KMS-11 (cell line): ENCODE data around the gene ARHGAP19.

Experiments used
- H2AFZ ChIP-seq: fragments of 200-600 bp; sonication (generic); 2 replicates; pipeline ENCODE4 v1.6.1; 2016; ENCODE audit warnings: antibody characterized with exemption, mixed run types, low read depth
- H3K27ac ChIP-seq: fragments of 200-600 bp; sonication (generic); 2 replicates; pipeline ENCODE4 v1.6.1; 2016; ENCODE audit warnings: mild to moderate bottlenecking, mixed run types
- H3K27me3 ChIP-seq: fragments of 200-600 bp; sonication (generic); 2 replicates; pipeline ENCODE4 v1.6.1; 2017; ENCODE audit warnings: mild to moderate bottlenecking, low read depth, mixed run types, moderate library complexity; ENCODE audit not compliant: insufficient read depth
- H3K36me3 ChIP-seq: fragments of 200-600 bp; sonication (generic); 2 replicates; pipeline ENCODE4 v1.6.1; 2017; ENCODE audit warnings: mild to moderate bottlenecking, mixed run types; ENCODE audit not compliant: insufficient read depth
- H3K4me1 ChIP-seq: fragments of 200-600 bp; sonication (generic); 2 replicates; pipeline ENCODE4 v1.6.1; 2016; ENCODE audit warnings: mild to moderate bottlenecking, low read depth, mixed run types; ENCODE audit not compliant: poor library complexity, severe bottlenecking
- H3K4me2 ChIP-seq: fragments of 200-600 bp; sonication (generic); 2 replicates; pipeline ENCODE4 v1.7.0; 2016; ENCODE audit warnings: mild to moderate bottlenecking, mixed run types
- H3K4me3 ChIP-seq: fragments of 200-600 bp; sonication (generic); IDR thresholded peaks from 2 replicates; pipeline ENCODE4 v1.6.1; 2017; ENCODE audit warnings: low read depth, low read length, mixed read lengths; ENCODE audit not compliant: insufficient read depth
- H3K79me2 ChIP-seq: fragments of 200-600 bp; sonication (generic); 2 replicates; pipeline ENCODE4 v1.6.1; 2016; ENCODE audit warnings: low read depth, mixed run types; ENCODE audit not compliant: insufficient read depth
- H3K9ac ChIP-seq: fragments of 200-600 bp; sonication (generic); 2 replicates; pipeline ENCODE4 v1.6.1; 2016; ENCODE audit warnings: mild to moderate bottlenecking, mixed run types
- H4K20me1 ChIP-seq: fragments of 200-600 bp; sonication (generic); 2 replicates; pipeline ENCODE4 v1.6.1; 2016; ENCODE audit warnings: mild to moderate bottlenecking, mixed run types; ENCODE audit not compliant: insufficient read depth
- CTCF ChIP-seq: fragments of 200-600 bp; sonication (generic); conservative IDR thresholded peaks from 2 replicates; pipeline ENCODE4 v1.6.1; 2017; ENCODE audit warnings: low read depth, mild to moderate bottlenecking, antibody characterized with exemption, low read length, moderate library complexity, mixed read lengths

Gene ARHGAP19

GRCh38 chr10:97176226-97176625, 116.2 kb downstream of the ARHGAP19 start:
- H4K20me1 ChIP-seq: no peaks in the 10 kb centered on the region
- no peaks in the 10 kb centered on the region for H3K36me3 ChIP-seq
- TF ChIP-seq CTCF: no peak
- no peak overlapping the region for H3K27ac ChIP-seq
- no peak overlapping the region for H3K4me2 ChIP-seq
- H3K4me3 ChIP-seq: no peak overlapping the region
- H3K9ac ChIP-seq: no peak overlapping the region
- peaks cover 5% of the 10 kb centered on the region; the same call in 1 of the 2 replicates for H3K79me2 ChIP-seq
- no peak overlapping the region for H2AFZ ChIP-seq
- H3K4me1 ChIP-seq: peaks cover 19% of the 10 kb centered on the region
- H3K27me3 ChIP-seq: no peaks in the 10 kb centered on the region

- H3K9ac ChIP-seq: no peak overlapping the region
- no peak overlapping the region for H2AFZ ChIP-seq
- H3K27me3 ChIP-seq: no peaks in the 10 kb centered on the region
- H3K79me2 ChIP-seq: peaks cover 5% of the 10 kb centered on the region; the same call in 1 of the 2 replicates
- no peak overlapping the region for H3K27ac ChIP-seq
- no peak for TF ChIP-seq CTCF
- H3K4me1 ChIP-seq: peaks cover 19% of the 10 kb centered on the region
- H3K36me3 ChIP-seq: no peaks in the 10 kb centered on the region
- H3K4me3 ChIP-seq: no peak overlapping the region
- no peaks in the 10 kb centered on the region for H4K20me1 ChIP-seq
- H3K4me2 ChIP-seq: no peak overlapping the region
Measured at GRCh38 chr10:97175586-97175985, 116.9 kb downstream of the ARHGAP19 start.

GRCh38 chr10:97174941-97175340, 117.5 kb downstream of the ARHGAP19 start:
- H4K20me1 ChIP-seq: no peaks in the 10 kb centered on the region
- no peak overlapping the region for H3K4me3 ChIP-seq
- TF ChIP-seq CTCF: no peak
- no peaks in the 10 kb centered on the region for H3K36me3 ChIP-seq
- H3K4me1 ChIP-seq: peaks cover 19% of the 10 kb centered on the region
- no peak overlapping the region for H2AFZ ChIP-seq
- no peaks in the 10 kb centered on the region; the same call in 1 of the 2 replicates for H3K79me2 ChIP-seq
- H3K4me2 ChIP-seq: no peak overlapping the region
- no peak overlapping the region for H3K9ac ChIP-seq
- H3K27me3 ChIP-seq: no peaks in the 10 kb centered on the region
- H3K27ac ChIP-seq: no peak overlapping the region

- no peaks in the 10 kb centered on the region for H3K36me3 ChIP-seq
- no peak overlapping the region for H3K4me2 ChIP-seq
- H2AFZ ChIP-seq: no peak overlapping the region
- TF ChIP-seq CTCF: no peak
- no peaks in the 10 kb centered on the region for H4K20me1 ChIP-seq
- no peak overlapping the region for H3K9ac ChIP-seq
- H3K4me1 ChIP-seq: peaks cover 19% of the 10 kb centered on the region
- H3K4me3 ChIP-seq: no peak overlapping the region
- no peak overlapping the region for H3K27ac ChIP-seq
- H3K27me3 ChIP-seq: no peaks in the 10 kb centered on the region
- no peaks in the 10 kb centered on the region; the same call in 1 of the 2 replicates for H3K79me2 ChIP-seq
Measured at GRCh38 chr10:97174276-97174775, 118.1 kb downstream of the ARHGAP19 start.
